H1 (cell line): ENCODE results near the gene SPAM1. TPM values are rescaled to one million over a fixed set of nuclear protein-coding genes. Genes with fewer than 3 reads are reported as not detected.

Source experiments
- CTCF ChIA-PET: fragments of 300-600 bp; sonication (Branson Sonifier 250); formaldehyde crosslinking; loops from one replicate; lab custom pipeline; 2021; ENCODE audit not compliant: partially characterized antibody; lab: Charles Lee
- POLR2A ChIA-PET: fragments of 300-600 bp; sonication (Branson Sonifier 250); formaldehyde crosslinking; loops from one replicate; lab custom pipeline; 2021; ENCODE audit warnings: inconsistent platforms; ENCODE audit not compliant: partially characterized antibody; lab: Charles Lee
- DNase-seq, 2 experiments: peaks; one replicate each; pipeline versions ENCODE4 v3.0.0 to v3.0.0-alpha.2; 2010 to 2022; ENCODE audit warnings: low spot score in 2 of 2, low read depth in 1 of 2, mixed read lengths in 1 of 2
- FAIRE-seq: peaks from 2 replicates; lab custom pipeline; 2011; peaks lifted over from hg19 to GRCh38; lab: Jason Lieb, UNC
- H2AFZ ChIP-seq: 2 replicates; pipeline ENCODE4 v1.8.1; 2012; ENCODE audit warnings: low read length, inconsistent platforms
- H2AK5ac ChIP-seq: 2 replicates; pipeline ENCODE4 v1.6.1; 2013; ENCODE audit warnings: low read depth, low read length
- H2BK120ac ChIP-seq: replicated peaks from 2 replicates; pipeline ENCODE3; 2013; ENCODE audit warnings: low read depth, low read length, inconsistent platforms
- H2BK12ac ChIP-seq: 2 replicates; pipeline ENCODE4 v1.6.1; 2013; ENCODE audit warnings: low read depth, low read length
- H2BK15ac ChIP-seq: 2 replicates; pipeline ENCODE4 v1.6.1; 2013; ENCODE audit warnings: low read length
- H2BK20ac ChIP-seq: 2 replicates; pipeline ENCODE4 v1.6.1; 2013; ENCODE audit warnings: low read length
- H2BK5ac ChIP-seq: 2 replicates; pipeline ENCODE4 v1.6.1; 2013; ENCODE audit warnings: low read depth, low read length
- H3K14ac ChIP-seq: 2 replicates; pipeline ENCODE4 v1.6.1; 2013; ENCODE audit warnings: inconsistent platforms; ENCODE audit not compliant: insufficient read length
- H3K18ac ChIP-seq: 2 replicates; pipeline ENCODE4 v1.6.1; 2013; ENCODE audit warnings: low read length; ENCODE audit errors: extremely low read depth
- H3K23ac ChIP-seq: 2 replicates; pipeline ENCODE4 v1.6.1; 2013; ENCODE audit warnings: inconsistent platforms; ENCODE audit not compliant: insufficient read length
- H3K23me2 ChIP-seq: 2 replicates; pipeline ENCODE4 v1.6.1; 2013; ENCODE audit warnings: low read depth, low read length
- H3K27ac ChIP-seq: 2 replicates; pipeline ENCODE4 v1.6.1; 2011; ENCODE audit warnings: low read depth, low read length, inconsistent platforms
- H3K27me3 ChIP-seq, 4 experiments: replicated peaks in 1 of 4; 1 replicate in 1 of 4; 2 replicates in 3 of 4; pipeline versions ENCODE4 v1.6.1 to v1.8.1; 2011 to 2013; ENCODE audit warnings: low read length in 3 of 4, mild to moderate bottlenecking in 3 of 4, inconsistent platforms in 2 of 4, mixed read lengths in 2 of 4, moderate library complexity in 1 of 4; ENCODE audit not compliant: control insufficient read depth in 3 of 4, insufficient read depth in 3 of 4; ENCODE audit errors: extremely low read depth in 1 of 4
- H3K36me3 ChIP-seq, 4 experiments: 2 replicates each; pipeline versions ENCODE4 v1.6.1 to v1.8.1; 2011 to 2013; ENCODE audit warnings: mild to moderate bottlenecking in 4 of 4, low read length in 3 of 4, moderate library complexity in 2 of 4, control low read depth in 1 of 4, inconsistent platforms in 1 of 4; ENCODE audit not compliant: insufficient read depth in 4 of 4, control insufficient read depth in 2 of 4
- H3K4ac ChIP-seq: replicated peaks from 2 replicates; pipeline ENCODE3; 2013; ENCODE audit warnings: low read length, low read depth, mixed read lengths, inconsistent platforms; ENCODE audit not compliant: insufficient read length
- H3K4me1 ChIP-seq, 4 experiments: replicated peaks in 1 of 4; 1 replicate in 1 of 4; 2 replicates in 3 of 4; pipeline versions ENCODE4 v1.6.1 to v1.8.1; 2011 to 2013; ENCODE audit warnings: low read length in 3 of 4, inconsistent platforms in 2 of 4, mixed read lengths in 1 of 4; ENCODE audit not compliant: insufficient read depth in 4 of 4, control insufficient read depth in 3 of 4
- H3K4me2 ChIP-seq, 2 experiments: 2 replicates each; pipeline versions ENCODE4 v1.6.1 to v1.8.1; 2011 to 2013; ENCODE audit warnings: low read depth in 2 of 2, low read length in 2 of 2, control low read depth in 1 of 2, inconsistent platforms in 1 of 2, mild to moderate bottlenecking in 1 of 2; ENCODE audit not compliant: insufficient read depth in 1 of 2
- H3K4me3 ChIP-seq, 4 experiments: fragments of 200-600, 300-600 bp in 1 of 4; sonication (generic), shearing (Covaris generic), sonication (Bioruptor Twin) in 1 of 4; 2 replicates each; pipeline versions ENCODE4 v1.5.1 to v1.8.1; 2011 to 2016; ENCODE audit warnings: low read length in 4 of 4, low read depth in 3 of 4, control low read depth in 2 of 4, inconsistent platforms in 2 of 4, mild to moderate bottlenecking in 2 of 4, mixed read lengths in 1 of 4, moderate library complexity in 1 of 4; ENCODE audit not compliant: insufficient read depth in 2 of 4; ENCODE audit errors: extremely low read depth in 1 of 4
- H3K56ac ChIP-seq: replicated peaks from 2 replicates; pipeline ENCODE3; 2013; ENCODE audit warnings: low read depth, mild to moderate bottlenecking, mixed read lengths, low read length, inconsistent platforms; ENCODE audit not compliant: insufficient read length
- H3K79me1 ChIP-seq: 2 replicates; pipeline ENCODE4 v1.6.1; 2013; ENCODE audit warnings: low read depth, low read length, control low read depth
- H3K79me2 ChIP-seq, 2 experiments: 2 replicates each; pipeline versions ENCODE4 v1.6.1 to v1.8.1; 2012 to 2013; ENCODE audit warnings: low read length in 2 of 2, mild to moderate bottlenecking in 2 of 2, inconsistent platforms in 1 of 2; ENCODE audit not compliant: insufficient read depth in 2 of 2, control insufficient read depth in 1 of 2
- H3K9ac ChIP-seq, 4 experiments: replicated peaks in 1 of 4; 1 replicate in 1 of 4; 2 replicates in 3 of 4; pipeline versions ENCODE4 v1.6.1 to v1.8.1; 2011 to 2013; ENCODE audit warnings: low read depth in 3 of 4, low read length in 3 of 4, control low read depth in 2 of 4, mild to moderate bottlenecking in 2 of 4, moderate library complexity in 2 of 4, inconsistent platforms in 1 of 4; ENCODE audit errors: extremely low read depth in 1 of 4
- H3K9me3 ChIP-seq, 2 experiments: 2 replicates each; pipeline versions ENCODE4 v1.6.1 to v1.8.1; 2012 to 2013; ENCODE audit warnings: mild to moderate bottlenecking in 2 of 2, moderate library complexity in 2 of 2, control low read depth in 1 of 2, inconsistent platforms in 1 of 2, low read depth in 1 of 2, low read length in 1 of 2, mixed read lengths in 1 of 2; ENCODE audit not compliant: insufficient read depth in 2 of 2
- H4K20me1 ChIP-seq, 2 experiments: replicated peaks in 1 of 2; 2 replicates each; pipeline versions ENCODE3 to v1.8.1; 2011 to 2013; ENCODE audit warnings: inconsistent platforms in 2 of 2, low read length in 2 of 2, mild to moderate bottlenecking in 1 of 2; ENCODE audit not compliant: insufficient read depth in 2 of 2, control insufficient read depth in 1 of 2
- H4K5ac ChIP-seq: 2 replicates; pipeline ENCODE4 v1.6.1; 2013; ENCODE audit warnings: low read length, low read depth, mixed read lengths, inconsistent platforms; ENCODE audit not compliant: insufficient read length
- H4K8ac ChIP-seq: 2 replicates; pipeline ENCODE4 v1.8.0; 2013; ENCODE audit warnings: mild to moderate bottlenecking, moderate library complexity, low read length, inconsistent platforms; ENCODE audit not compliant: insufficient read depth; ENCODE audit errors: extremely low read depth
- H4K91ac ChIP-seq: replicated peaks from 2 replicates; pipeline ENCODE3; 2013; ENCODE audit warnings: low read length, mixed read lengths, inconsistent platforms; ENCODE audit not compliant: insufficient read length
- POLR2A ChIP-seq, 2 experiments: IDR thresholded peaks; 1 replicate in 1 of 2; 2 replicates in 1 of 2; pipeline ENCODE4 v1.6.1; 2011; ENCODE audit warnings: low read depth in 2 of 2, low read length in 2 of 2, mild to moderate bottlenecking in 2 of 2; ENCODE audit errors: control extremely low read depth in 1 of 2
- SIX5 ChIP-seq: IDR thresholded peaks from 2 replicates; pipeline ENCODE4 v1.6.1; 2011; ENCODE audit warnings: mild to moderate bottlenecking, low read depth, low read length
- SP1 ChIP-seq: IDR thresholded peaks from 2 replicates; pipeline ENCODE4 v1.6.1; 2011; ENCODE audit warnings: low read depth, low read length
- SP2 ChIP-seq: IDR thresholded peaks from 2 replicates; pipeline ENCODE4 v1.6.1; 2012; ENCODE audit warnings: mild to moderate bottlenecking, low read length, inconsistent platforms
- TEAD4 ChIP-seq: IDR thresholded peaks from 2 replicates; pipeline ENCODE4 v1.6.1; 2012; ENCODE audit warnings: low read depth, low read length, inconsistent platforms, mixed read lengths
- WGBS, 2 experiments: shearing (Covaris generic) in 1 of 2; methylation state at CpG; one replicate each; pipeline versions ENCODE4 v1.1.6 to v1.1.7; 2013 to 2015; ENCODE audit warnings: low lambda C conversion rate in 2 of 2, mixed read lengths in 2 of 2, inconsistent platforms in 1 of 2, low coverage in 1 of 2, missing lambda C conversion rate in 1 of 2; ENCODE audit not compliant: insufficient replicate concordance in 2 of 2, insufficient coverage in 1 of 2, insufficient read length in 1 of 2; ENCODE audit errors: extremely low coverage in 1 of 2, missing lambda C conversion rate in 1 of 2; 5-methylcytosine and 5-hydroxymethylcytosine counted together
- polyA plus RNA-seq, 7 experiments: library from polyadenylated mRNA; depleted of rRNA in 3 of 7; stranded (reverse) in 5 of 7; unstranded in 2 of 7; fragments of >200 nt in 5 of 7; fragments of 200-250 nt in 2 of 7; gene quantifications; 1 replicate in 5 of 7; 2 replicates in 1 of 7; 4 replicates in 1 of 7; pipeline versions ENCODE4 v1.2.1 to v1.2.3, GENCODE V29; 2011 to 2013; ENCODE audit warnings: missing spikeins in 2 of 7, mixed read lengths in 2 of 7
- total RNA-seq: library from RNA; stranded (reverse); fragmentation: NEBNext Ultra II Directional; extraction: Animal tissue kit (Norgen Biotek cat#: 25700); gene quantifications from 2 replicates; pipeline ENCODE4 v1.2.1, GENCODE V29; 2021
- TF ChIP-seq, protein P1 (sequence below): IDR thresholded peaks from 2 replicates; pipeline ENCODE4 v1.6.1; 2011; ENCODE audit warnings: low read length, improper control_type of control experiment

SPAM1 gene
- total and polyA plus RNA-seq, 2 of the 8 experiments (the other 6 are each of a cell fraction or from before 2014, with no cell fraction given): not detected

DNA sequence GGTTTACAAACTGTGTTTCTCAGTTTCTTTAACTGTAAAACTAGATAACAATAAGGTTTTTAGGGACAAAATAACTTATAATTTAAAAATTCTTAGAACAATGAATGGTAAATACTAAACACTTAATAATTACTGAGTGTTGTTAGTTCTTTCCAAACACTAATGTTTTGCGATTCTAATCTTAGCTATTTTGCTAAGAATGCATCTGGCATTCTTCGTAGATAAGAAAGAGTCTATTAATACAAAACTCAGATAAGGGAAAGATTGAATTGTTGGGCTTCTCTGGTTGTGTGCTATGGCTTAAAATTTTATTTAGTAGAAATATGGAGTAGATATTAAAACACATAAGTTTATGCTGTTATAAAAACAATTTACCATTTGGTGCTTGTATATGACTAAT is 62.4 kb downstream of the SPAM1 start:
- ChIA-PET CTCF (no interaction called here), POLR2A (no interaction called here)
- no peak for FAIRE-seq
- no peaks in the 10 kb centered on the region for H4K20me1 ChIP-seq
- WGBS, 2 experiments: 90% methylated on average over 2 of the region's 2 CpGs; no CpG with 5 or more reads in 1 of the 2 experiments
- no peak overlapping the region for H2BK15ac ChIP-seq
- H3K23ac ChIP-seq: no peak overlapping the region
- no peak overlapping the region for H2BK12ac ChIP-seq
- H2AK5ac ChIP-seq: no peak overlapping the region
- H3K9me3 ChIP-seq: peaks cover 0 to under 1% of the 10 kb centered on the region in 2 experiments; a peak in 1 of 4 replicates
- H4K5ac ChIP-seq: no peak overlapping the region
- TF ChIP-seq SP1 (no peak), POLR2A (IDR thresholded peaks at IDR 0.05; ENCODE audit: control extremely low read depth in 1 of 2, low read depth in 2 of 2, low read length in 2 of 2) (no peak), SP2 (no peak), TEAD4 (no peak), SIX5 (no peak)
- TF ChIP-seq, protein P1, sequence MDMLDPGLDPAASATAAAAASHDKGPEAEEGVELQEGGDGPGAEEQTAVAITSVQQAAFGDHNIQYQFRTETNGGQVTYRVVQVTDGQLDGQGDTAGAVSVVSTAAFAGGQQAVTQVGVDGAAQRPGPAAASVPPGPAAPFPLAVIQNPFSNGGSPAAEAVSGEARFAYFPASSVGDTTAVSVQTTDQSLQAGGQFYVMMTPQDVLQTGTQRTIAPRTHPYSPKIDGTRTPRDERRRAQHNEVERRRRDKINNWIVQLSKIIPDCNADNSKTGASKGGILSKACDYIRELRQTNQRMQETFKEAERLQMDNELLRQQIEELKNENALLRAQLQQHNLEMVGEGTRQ: no peak
- no peaks in the 10 kb centered on the region for H3K79me1 ChIP-seq
- H3K36me3 ChIP-seq: no peaks in the 10 kb centered on the region
- H3K56ac ChIP-seq: no peak overlapping the region
- DNase-seq: no peak
- H2BK20ac ChIP-seq: no peak overlapping the region
- no peak overlapping the region for H2BK5ac ChIP-seq
- H3K18ac ChIP-seq: no peak overlapping the region
- no peak overlapping the region for H4K8ac ChIP-seq
- no peak overlapping the region for H3K9ac ChIP-seq
- H3K27me3 ChIP-seq: no peaks in the 10 kb centered on the region
- H3K4me2 ChIP-seq: no peak overlapping the region
- no peak overlapping the region for H3K27ac ChIP-seq
- H3K4me3 ChIP-seq: no peak overlapping the region
- H4K91ac ChIP-seq: no peak overlapping the region
- no peaks in the 10 kb centered on the region for H3K23me2 ChIP-seq
- H3K4ac ChIP-seq: no peak overlapping the region
- H3K79me2 ChIP-seq: no peaks in the 10 kb centered on the region
- no peak overlapping the region for H2BK120ac ChIP-seq
- H3K14ac ChIP-seq: no peak overlapping the region
- no peaks in the 10 kb centered on the region for H3K4me1 ChIP-seq
- no peak overlapping the region for H2AFZ ChIP-seq
